ENCODE measurements around the gene BEST3. TPM values are rescaled to one million over a fixed set of nuclear protein-coding genes. Genes with fewer than 3 reads are reported as not detected.
A peak's percentile ranks its signal among the peaks of the same experiment; 100 is the strongest.

The BEST3 gene
- total RNA-seq, 1 experiment from 2014 or later, result not detected

DNA sequence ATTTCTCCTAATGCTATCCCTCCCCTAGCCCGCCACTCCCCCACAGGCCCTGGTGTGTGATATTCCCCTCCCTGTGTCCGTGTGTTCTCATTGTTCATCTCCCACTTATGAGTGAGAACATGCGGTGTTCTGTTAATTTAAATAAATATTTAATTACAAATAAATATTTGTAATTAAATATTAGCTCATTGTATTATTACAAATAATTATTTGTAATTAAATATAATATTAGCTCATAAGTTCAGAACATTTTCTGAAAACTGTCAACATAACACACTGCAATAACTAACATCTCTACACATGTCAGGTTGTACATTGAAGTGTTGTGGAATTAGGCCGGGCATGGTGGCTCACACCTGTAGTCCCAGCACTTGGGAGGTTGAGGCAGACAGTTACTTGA, 45.0 kb upstream of the BEST3 start:
- H3K4me3 Mint-ChIP-seq, result no peak overlapping the region
- no peak overlapping the region for H3K27ac Mint-ChIP-seq
- ChIA-PET CTCF (no interaction called here), POLR2A (no interaction called here)
- no peak for TF ChIP-seq IRF2 (CRISPR knock-in tag; IDR thresholded peaks at IDR 0.05; ENCODE audit: borderline replicate concordance, low read depth)
- peak; percentile 92 for TF ChIP-seq HMGA2 (CRISPR knock-in tag; IDR thresholded peaks at IDR 0.05)
- peaks cover 10% of the 10 kb centered on the region for H3K27me3 Mint-ChIP-seq (ENCODE audit: low read depth)
- ATAC-seq (no peak), DNase-seq (ENCODE audit: low spot score) (no peak)
- peaks cover 25% of the 10 kb centered on the region for H3K4me1 Mint-ChIP-seq
- peaks cover 9% of the 10 kb centered on the region for H3K36me3 Mint-ChIP-seq
- peaks cover 9% of the 10 kb centered on the region for H3K9me3 Mint-ChIP-seq

DNA sequence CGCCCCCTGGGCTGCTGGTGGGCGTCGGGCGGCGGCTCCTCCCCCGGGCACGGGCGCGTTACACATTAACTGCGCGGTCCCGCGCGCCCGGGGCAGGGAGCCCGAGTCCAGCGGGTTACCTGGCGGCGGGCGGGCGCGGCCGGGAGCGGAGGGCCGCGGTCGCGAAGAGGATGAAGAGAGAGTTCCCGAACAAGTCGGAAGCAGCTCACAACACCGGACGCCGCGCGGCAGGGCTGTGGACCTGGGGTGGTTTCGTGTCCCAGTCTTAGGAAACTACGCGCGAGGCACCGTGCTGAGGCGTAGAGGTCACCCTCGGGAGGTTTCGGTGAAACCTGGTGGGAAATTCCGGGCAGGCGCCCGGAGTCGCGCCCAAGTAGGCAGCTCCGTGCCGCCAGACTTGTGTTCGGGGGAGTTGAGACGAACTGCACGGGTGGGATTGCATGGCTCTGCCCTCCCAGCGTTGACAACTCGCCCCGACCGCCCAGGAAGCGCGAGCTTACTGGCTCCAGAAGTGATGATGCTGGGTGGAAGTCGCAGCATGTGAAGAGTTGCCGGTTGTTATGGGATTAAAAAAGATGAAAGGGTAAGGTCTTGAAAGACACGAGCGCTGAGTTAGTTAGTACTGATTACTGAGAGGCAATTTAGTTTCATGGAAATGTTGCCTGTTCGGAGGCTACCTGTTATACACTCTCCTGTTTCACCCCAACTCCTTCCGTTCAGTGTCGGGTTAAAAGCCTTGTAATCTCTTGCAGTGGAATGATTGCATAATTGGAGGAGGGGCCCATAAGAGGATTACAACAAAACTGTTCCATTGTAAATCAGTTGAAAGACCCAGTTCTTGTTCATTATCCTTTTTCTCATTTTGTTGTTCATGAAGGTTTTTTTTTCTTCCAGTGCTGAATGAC, 40.4 kb upstream of the BEST3 start:
- H3K36me3 Mint-ChIP-seq, result no peaks in the 10 kb centered on the region

DNA sequence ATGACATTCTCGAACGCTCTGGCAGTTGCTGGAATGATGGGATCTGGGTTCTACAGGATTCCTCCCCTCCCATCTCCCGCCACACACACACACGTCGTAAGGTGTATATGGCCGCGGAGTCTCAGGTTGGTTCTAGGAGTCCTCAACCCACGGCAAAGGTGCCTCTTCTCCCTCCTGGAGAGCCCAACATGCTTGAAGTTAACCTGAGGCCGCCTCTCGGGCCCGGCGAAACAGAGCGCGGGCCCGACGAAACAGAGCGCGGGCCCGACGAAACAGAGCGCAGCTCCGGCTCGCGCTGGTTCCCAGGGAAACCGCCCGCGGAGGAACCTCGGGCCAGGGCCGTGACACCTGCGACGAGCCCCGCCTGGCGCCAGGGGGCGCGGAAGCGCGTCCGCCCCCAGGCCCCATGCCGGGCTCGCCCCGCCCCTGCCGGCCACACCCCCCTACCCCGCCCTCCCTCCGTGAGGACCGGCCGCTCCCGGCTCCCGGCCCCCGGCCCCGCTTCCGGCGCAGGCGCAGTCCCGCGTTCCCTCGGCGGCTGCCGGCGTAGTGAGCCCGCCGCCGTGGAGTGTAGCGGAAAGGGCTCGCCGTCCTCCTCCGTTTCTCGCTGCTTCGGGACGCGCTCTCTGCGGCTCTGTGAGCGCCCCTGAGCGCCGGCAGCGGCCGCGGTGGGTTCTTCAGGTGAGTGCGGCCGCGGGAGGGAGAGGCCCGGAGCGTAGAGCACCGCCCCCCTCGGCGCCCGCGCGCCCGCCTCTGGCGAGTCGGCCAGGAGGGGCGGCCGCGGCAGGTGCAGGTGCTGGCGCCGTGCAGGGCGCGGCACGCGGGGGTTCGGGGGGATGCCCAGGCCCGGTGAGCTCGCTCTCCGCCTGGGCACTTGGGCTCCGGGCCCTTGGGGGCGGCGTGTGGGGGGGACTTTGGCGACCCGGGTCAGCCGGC, 39.5 kb upstream of the BEST3 start, which contains the start of gene RAB3IP:
TSS of gene RAB3IP (plus strand) at position 510 of the 936 bp plus-strand sequence. CDS start 16,549 bp downstream, outside the sequence.
- POLR2A ChIA-PET, result no interaction called here
- Mint-ChIP-seq H3K27me3 (ENCODE audit: low read depth) (peaks cover 38% of the 10 kb centered on the region), H3K36me3 (no peaks in the 10 kb centered on the region), H3K4me1 (peaks cover 28% of the 10 kb centered on the region), H3K4me3 (peak within 1 kb of the TSS; percentile 87), H3K27ac (peak within 1 kb of the TSS; percentile 93), H3K9me3 (no peaks in the 10 kb centered on the region)
- ATAC-seq (peak; percentile 89), DNase-seq (ENCODE audit: low spot score) (peak; percentile 90)
- CTCF ChIA-PET, result interaction anchor here (0.5 to 1.8 kb wide), 13 partner anchors 9 to 986 kb away, joined by 3 to 8 read pairs (median 4); no protein-coding TSS in a partner anchor
- TF ChIP-seq TEAD1 (CRISPR knock-in tag; IDR thresholded peaks at IDR 0.05), result no peak
- TF ChIP-seq, protein P1, sequence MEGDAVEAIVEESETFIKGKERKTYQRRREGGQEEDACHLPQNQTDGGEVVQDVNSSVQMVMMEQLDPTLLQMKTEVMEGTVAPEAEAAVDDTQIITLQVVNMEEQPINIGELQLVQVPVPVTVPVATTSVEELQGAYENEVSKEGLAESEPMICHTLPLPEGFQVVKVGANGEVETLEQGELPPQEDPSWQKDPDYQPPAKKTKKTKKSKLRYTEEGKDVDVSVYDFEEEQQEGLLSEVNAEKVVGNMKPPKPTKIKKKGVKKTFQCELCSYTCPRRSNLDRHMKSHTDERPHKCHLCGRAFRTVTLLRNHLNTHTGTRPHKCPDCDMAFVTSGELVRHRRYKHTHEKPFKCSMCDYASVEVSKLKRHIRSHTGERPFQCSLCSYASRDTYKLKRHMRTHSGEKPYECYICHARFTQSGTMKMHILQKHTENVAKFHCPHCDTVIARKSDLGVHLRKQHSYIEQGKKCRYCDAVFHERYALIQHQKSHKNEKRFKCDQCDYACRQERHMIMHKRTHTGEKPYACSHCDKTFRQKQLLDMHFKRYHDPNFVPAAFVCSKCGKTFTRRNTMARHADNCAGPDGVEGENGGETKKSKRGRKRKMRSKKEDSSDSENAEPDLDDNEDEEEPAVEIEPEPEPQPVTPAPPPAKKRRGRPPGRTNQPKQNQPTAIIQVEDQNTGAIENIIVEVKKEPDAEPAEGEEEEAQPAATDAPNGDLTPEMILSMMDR (IDR thresholded peaks at IDR 0.05), result peak; percentile 79
- no peak for TF ChIP-seq GABPB1 (CRISPR knock-in tag; IDR thresholded peaks at IDR 0.05)
- no peak for TF ChIP-seq ZNF219 (CRISPR knock-in tag; IDR thresholded peaks at IDR 0.05; ENCODE audit: borderline replicate concordance)
- peak; percentile 70 for TF ChIP-seq ZNF423 (CRISPR knock-in tag; IDR thresholded peaks at IDR 0.05)
- no peak for TF ChIP-seq ATF1 (CRISPR knock-in tag; IDR thresholded peaks at IDR 0.05)
- TF ChIP-seq, protein P2, sequence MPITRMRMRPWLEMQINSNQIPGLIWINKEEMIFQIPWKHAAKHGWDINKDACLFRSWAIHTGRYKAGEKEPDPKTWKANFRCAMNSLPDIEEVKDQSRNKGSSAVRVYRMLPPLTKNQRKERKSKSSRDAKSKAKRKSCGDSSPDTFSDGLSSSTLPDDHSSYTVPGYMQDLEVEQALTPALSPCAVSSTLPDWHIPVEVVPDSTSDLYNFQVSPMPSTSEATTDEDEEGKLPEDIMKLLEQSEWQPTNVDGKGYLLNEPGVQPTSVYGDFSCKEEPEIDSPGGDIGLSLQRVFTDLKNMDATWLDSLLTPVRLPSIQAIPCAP (CRISPR knock-in tag; IDR thresholded peaks at IDR 0.05), result no peak
- TF ChIP-seq ZBTB21 (CRISPR knock-in tag; IDR thresholded peaks at IDR 0.05; ENCODE audit: borderline replicate concordance), result 0 out of 2 replicates have a peak, but pooled peaks have one; percentile 18
- peak; percentile 66; the same call in 1 of the 2 replicates for TF ChIP-seq ETV6 (CRISPR knock-in tag; IDR thresholded peaks at IDR 0.05)
- TF ChIP-seq, protein P3, sequence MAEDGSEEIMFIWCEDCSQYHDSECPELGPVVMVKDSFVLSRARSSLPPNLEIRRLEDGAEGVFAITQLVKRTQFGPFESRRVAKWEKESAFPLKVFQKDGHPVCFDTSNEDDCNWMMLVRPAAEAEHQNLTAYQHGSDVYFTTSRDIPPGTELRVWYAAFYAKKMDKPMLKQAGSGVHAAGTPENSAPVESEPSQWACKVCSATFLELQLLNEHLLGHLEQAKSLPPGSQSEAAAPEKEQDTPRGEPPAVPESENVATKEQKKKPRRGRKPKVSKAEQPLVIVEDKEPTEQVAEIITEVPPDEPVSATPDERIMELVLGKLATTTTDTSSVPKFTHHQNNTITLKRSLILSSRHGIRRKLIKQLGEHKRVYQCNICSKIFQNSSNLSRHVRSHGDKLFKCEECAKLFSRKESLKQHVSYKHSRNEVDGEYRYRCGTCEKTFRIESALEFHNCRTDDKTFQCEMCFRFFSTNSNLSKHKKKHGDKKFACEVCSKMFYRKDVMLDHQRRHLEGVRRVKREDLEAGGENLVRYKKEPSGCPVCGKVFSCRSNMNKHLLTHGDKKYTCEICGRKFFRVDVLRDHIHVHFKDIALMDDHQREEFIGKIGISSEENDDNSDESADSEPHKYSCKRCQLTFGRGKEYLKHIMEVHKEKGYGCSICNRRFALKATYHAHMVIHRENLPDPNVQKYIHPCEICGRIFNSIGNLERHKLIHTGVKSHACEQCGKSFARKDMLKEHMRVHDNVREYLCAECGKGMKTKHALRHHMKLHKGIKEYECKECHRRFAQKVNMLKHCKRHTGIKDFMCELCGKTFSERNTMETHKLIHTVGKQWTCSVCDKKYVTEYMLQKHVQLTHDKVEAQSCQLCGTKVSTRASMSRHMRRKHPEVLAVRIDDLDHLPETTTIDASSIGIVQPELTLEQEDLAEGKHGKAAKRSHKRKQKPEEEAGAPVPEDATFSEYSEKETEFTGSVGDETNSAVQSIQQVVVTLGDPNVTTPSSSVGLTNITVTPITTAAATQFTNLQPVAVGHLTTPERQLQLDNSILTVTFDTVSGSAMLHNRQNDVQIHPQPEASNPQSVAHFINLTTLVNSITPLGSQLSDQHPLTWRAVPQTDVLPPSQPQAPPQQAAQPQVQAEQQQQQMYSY (CRISPR knock-in tag; IDR thresholded peaks at IDR 0.05), result no peak
- TF ChIP-seq, protein P4, sequence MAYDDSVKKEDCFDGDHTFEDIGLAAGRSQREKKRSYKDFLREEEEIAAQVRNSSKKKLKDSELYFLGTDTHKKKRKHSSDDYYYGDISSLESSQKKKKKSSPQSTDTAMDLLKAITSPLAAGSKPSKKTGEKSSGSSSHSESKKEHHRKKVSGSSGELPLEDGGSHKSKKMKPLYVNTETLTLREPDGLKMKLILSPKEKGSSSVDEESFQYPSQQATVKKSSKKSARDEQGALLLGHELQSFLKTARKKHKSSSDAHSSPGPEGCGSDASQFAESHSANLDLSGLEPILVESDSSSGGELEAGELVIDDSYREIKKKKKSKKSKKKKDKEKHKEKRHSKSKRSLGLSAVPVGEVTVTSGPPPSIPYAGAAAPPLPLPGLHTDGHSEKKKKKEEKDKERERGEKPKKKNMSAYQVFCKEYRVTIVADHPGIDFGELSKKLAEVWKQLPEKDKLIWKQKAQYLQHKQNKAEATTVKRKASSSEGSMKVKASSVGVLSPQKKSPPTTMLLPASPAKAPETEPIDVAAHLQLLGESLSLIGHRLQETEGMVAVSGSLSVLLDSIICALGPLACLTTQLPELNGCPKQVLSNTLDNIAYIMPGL (CRISPR knock-in tag; IDR thresholded peaks at IDR 0.05), result peak; percentile 92
- TF ChIP-seq, protein P5, sequence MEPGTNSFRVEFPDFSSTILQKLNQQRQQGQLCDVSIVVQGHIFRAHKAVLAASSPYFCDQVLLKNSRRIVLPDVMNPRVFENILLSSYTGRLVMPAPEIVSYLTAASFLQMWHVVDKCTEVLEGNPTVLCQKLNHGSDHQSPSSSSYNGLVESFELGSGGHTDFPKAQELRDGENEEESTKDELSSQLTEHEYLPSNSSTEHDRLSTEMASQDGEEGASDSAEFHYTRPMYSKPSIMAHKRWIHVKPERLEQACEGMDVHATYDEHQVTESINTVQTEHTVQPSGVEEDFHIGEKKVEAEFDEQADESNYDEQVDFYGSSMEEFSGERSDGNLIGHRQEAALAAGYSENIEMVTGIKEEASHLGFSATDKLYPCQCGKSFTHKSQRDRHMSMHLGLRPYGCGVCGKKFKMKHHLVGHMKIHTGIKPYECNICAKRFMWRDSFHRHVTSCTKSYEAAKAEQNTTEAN (CRISPR knock-in tag; IDR thresholded peaks at IDR 0.05), result 0 out of 2 replicates have a peak, but pooled peaks have one; percentile 9
- TF ChIP-seq, protein P6, sequence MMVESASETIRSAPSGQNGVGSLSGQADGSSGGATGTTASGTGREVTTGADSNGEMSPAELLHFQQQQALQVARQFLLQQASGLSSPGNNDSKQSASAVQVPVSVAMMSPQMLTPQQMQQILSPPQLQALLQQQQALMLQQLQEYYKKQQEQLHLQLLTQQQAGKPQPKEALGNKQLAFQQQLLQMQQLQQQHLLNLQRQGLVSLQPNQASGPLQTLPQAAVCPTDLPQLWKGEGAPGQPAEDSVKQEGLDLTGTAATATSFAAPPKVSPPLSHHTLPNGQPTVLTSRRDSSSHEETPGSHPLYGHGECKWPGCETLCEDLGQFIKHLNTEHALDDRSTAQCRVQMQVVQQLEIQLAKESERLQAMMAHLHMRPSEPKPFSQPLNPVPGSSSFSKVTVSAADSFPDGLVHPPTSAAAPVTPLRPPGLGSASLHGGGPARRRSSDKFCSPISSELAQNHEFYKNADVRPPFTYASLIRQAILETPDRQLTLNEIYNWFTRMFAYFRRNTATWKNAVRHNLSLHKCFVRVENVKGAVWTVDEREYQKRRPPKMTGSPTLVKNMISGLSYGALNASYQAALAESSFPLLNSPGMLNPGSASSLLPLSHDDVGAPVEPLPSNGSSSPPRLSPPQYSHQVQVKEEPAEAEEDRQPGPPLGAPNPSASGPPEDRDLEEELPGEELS (CRISPR knock-in tag; IDR thresholded peaks at IDR 0.05), result 0 out of 2 replicates have a peak, but pooled peaks have one; percentile 59

More for the DNA sequence above, 40.4 kb upstream of the BEST3 start:
- Mint-ChIP-seq H3K27ac (peak overlapping the region; percentile 93), H3K9me3 (no peaks in the 10 kb centered on the region), H3K4me1 (peaks cover 28% of the 10 kb centered on the region), H3K27me3 (ENCODE audit: low read depth) (peaks cover 34% of the 10 kb centered on the region), H3K4me3 (peak overlapping the region; percentile 87)
- ChIA-PET POLR2A (interaction anchor here (0.6 kb wide), 1 partner anchor 197 kb away, joined by 4 read pairs; no protein-coding TSS in a partner anchor), CTCF (interaction anchor here (0.5 to 1.4 kb wide), 4 partner anchors 8 to 75 kb away, joined by 3 to 5 read pairs (median 4); no protein-coding TSS in a partner anchor)
- DNase-seq (ENCODE audit: low spot score) (peak; percentile 50), ATAC-seq (peak; percentile 12)
- TF ChIP-seq GTF2I (CRISPR knock-in tag; conservative IDR thresholded peaks at IDR 0.05) (no peak), NR2C2 (CRISPR knock-in tag; IDR thresholded peaks at IDR 0.05) (no peak), GABPB1 (CRISPR knock-in tag; IDR thresholded peaks at IDR 0.05) (peak; percentile 48; the same call in 1 of the 2 replicates), ZNF416 (CRISPR knock-in tag; IDR thresholded peaks at IDR 0.05) (no peak)

Data from WTC11 (cell line).